Measurements from ENCODE around the gene SHLD1.
A peak's percentile ranks its signal among the peaks of the same experiment; 100 is the strongest.
"Not testable (repeated sequence)": the region's sequence is repeated elsewhere in the genome, so short reads cannot be mapped to it uniquely, and the experiment has no call there.

SHLD1 gene

DNA sequence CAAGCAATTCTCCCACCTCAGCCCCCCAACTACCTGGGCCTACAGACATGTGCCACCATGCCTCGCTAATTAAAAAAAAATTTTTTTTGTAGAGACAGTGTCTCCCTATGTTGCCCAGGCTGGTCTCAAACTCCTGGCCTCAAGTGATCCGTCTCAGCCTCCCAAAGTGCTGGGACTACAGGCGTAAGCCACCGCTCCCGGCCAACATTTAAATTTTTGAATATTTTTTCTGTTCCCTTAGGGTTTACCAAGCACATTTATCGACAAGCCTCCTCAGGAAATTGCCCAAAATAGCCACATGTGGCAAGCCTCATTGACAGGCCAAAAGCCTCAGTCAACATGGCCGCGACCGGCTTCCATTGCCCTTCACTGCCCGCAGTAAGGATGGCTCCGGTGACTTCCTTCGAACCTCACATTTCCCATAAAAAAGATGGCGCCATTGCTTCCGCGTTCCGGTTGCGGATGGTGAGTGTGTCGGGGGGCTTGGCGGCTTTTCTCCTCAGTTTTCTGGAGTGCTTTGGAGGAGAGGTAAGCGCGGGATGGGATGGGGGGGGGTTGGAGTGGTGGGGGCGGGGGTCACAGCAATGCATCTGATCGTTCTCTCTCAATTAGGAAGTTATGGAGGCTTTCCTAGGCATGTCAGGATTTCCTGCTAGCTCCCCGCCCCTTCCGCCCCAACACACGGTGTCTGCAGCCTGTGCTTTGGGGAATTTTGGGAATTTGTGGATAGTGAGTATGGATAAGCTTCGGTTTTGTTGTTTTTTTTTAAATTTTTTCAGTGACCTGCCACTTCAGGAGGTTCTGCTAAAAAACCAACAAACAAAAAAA lies at the start of gene SHLD1:
SHLD1 (plus strand) TSS at position 450 of the 828 bp plus-strand sequence. CDS start 22,465 bp downstream, outside the sequence.
- DNase-seq = peak; percentile 74

DNA sequence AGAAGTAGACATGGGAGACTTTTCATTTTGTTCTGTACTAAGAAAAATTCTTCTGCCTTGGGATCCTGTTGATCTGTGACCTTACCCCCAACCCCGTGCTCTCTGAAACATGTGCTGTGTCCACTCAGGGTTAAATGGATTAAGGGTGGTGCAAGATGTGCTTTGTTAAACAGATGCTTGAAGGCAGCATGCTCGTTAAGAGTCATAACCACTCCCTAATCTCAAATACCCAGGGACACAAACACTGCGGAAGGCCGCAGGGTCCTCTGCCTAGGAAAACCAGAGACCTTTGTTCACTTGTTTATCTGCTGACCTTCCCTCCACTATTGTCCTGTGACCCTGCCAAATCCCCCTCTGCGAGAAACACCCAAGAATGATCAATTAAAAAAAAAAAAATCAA lies 47.9 kb upstream of the SHLD1 start:
- DNase-seq = not testable (repeated sequence)

DNA sequence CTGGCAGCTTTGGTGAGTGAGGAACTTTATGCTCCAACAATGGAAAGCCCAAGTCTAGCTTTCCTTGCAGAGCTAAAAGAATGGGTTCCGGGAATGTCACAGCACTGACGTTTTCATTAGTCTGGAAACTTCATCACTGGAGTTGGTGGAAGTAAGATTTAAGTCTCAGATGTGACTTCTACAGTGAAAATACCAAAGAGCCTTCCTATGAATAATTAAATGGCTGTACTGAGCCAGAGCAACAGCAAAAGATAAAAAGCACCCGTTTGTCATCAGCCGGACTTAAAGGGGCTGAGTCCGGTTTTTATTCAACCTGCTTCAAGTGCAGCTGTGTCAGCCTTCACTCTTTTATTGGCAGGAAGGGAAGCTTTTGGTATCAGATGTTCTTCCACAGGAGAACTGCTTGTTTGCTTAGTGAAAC lies 46.5 kb upstream of the SHLD1 start:
- peak; percentile 33 for DNase-seq

DNA sequence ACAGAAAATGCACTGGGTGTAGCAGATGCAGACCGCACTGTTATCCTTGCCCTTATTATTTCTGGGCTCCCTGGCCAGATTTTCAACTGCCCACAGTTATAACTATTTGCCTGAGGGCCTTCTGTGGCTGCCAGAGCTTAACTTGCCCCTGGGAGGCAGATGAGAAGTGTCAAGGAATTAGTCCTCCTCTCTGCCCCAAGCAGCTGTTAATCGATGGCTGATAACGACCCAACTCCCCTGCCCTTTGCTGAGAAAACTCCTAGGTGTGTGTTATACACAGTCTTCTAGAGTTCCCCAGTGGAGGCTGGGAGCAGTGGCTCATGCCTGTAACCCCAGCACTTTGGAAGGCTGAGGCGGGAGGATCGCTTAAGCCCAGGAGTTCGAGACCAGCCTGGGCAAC lies 44.4 kb upstream of the SHLD1 start:
- DNase-seq = no peak

GRCh38 chr20:5706797-5707196 lies 43.4 kb upstream of the SHLD1 start:
- no peak for DNase-seq

DNA sequence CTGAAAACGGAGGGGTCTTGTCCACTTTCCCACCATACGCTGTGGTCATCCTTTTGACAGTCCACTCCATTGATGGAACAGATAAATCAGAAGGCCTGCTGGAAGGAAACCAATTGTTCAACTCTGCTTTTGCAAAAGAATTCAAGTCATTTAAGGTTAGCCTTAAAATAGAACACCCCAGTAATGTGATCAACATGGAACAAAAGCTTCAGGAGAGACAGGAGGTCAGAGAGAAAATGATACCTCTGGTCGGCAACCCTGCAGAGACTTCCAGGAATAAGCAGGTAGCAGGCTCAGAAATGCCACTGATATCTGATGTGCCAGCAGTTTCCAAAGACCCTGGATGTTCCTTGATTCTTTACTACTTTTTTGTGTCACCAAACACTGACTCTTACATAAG lies 39.6 kb upstream of the SHLD1 start:
- no peak for DNase-seq

DNA sequence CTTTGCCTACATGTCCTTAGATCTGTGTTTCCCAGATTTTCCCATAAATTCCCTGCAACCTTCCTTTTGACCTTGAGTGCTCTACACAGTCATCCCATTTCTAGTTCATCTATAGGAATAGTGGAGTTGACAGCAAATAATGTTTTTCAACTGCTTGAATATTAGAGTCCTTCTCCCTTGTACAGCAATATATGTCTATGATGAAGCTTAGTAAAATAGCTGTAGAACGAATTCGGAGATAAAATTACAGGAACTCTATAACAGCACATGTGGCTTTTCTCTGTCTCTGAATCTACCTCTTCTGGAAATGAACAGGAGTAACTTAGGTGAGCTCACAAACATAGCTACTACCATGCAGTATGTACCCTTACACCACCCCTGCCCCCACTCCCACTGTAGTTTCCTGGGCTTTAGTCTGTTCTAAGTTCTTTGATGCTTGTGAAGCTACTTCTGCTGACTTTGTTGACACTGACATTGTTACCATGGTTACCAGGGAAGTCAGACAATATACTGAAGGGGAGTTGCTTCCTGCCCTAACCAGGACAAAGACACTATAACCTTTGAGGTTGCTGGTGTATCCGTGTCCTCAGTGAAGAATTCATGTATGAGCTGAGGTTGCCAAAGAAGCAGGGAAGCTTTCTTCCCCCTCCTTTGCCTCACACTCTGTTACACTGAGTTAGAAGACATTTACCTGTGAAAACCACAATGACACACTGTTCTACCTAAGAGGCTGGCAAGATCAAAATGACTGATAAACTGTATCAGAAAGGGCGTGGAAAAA lies 35.8 kb upstream of the SHLD1 start:
- DNase-seq = no peak

DNA sequence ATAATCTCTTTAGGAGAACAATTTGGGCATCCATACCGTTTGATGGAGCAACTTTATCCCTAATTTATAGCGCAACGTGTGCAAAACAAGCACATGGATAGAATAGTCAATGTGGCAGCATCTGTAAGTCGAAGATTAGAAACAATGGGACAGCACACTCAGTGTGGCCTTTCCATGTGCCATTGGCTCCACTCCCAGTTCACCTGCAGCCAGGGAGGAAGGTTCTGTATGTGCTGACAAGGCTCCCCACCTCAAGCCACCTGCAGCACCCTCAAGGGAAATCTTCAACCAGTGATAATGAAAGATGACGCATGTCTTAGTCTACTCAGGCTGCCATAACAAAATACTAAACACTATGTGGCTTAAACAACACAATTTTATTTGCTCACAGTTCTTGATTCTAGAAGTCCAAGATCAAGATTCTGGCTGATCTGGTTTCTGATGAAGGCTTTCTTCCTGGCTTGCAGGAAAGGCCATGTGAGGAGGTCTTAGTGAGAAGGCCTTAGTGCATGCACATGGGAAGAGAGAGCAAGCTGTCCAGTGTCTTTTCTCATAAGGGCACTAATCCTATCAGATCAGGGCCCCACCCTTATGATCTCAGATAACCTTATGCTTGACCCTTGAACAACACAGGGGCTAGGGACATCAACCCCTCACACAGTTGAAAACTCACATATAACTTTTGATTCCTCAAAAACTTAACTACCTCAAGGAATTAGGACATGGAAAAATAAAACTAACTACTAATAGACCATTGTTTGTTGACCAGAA lies 34.9 kb upstream of the SHLD1 start:
- no peak for DNase-seq

DNA sequence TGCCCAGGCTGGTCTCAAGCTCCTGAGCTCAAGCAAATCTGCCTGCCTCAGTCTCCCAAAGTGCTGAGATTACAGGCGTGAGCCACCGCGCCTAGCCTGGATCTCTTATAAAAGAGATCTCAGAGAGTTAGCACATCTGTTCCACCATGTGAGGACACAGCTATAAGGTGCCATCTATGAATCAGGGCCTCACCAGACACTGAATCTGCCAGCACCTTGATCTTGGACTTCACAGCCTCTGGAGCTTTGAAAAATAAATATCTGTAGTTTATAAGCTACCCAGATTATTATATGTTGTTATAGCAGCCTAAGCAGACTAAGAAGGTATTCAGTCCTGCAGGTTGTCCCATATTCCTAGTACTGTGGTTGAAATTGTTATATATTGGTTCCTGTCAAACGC lies 33.2 kb upstream of the SHLD1 start:
- no peak for DNase-seq

GRCh38 chr20:5718896-5719595 lies 31.2 kb upstream of the SHLD1 start:
- DNase-seq = no peak

DNA sequence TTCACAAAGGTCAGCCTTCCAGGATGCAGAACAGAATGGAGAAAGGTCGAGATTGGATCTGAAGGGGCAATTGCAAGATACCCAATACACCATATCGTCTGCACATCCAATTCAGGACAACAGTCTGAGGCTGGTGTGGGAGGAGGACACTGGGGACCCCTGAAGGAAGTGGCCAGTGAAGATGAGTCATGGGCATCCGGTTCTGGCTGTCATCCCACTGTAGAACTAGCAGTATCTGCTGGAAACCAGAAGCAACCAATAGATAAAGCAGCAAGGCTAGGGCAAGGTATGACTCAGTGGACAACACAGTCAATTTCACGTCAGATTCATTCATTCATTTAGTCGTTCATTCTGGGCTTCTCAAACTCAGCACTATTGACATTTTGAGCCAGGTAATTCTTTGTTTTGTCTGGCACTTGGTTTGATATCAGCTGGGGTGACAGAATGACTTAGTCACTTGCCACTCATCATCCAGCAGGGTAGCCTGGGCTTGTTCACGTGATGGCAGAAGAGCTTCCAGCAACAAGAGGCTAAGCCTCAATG lies 30.3 kb upstream of the SHLD1 start:
- peak; percentile 25 for DNase-seq

DNA sequence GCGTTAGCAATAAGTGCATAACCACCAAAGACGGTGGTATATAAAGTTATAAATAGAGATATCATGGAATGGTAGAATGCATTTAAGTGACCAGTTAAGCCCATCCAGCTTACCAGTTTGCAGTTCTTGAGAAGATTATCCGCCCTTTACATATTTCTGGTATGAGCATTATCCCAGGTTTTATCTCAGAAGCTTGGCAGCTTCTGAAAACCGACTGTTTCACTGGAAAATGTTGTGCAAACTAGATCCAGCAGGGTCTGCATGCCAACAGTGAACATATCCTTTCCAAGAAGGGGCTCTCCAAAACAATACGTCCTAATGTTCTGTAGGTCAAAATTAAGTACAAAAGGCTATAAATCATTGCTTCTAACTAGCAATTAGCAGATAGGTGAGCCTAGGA lies 29.5 kb upstream of the SHLD1 start:
- no peak for DNase-seq

DNA sequence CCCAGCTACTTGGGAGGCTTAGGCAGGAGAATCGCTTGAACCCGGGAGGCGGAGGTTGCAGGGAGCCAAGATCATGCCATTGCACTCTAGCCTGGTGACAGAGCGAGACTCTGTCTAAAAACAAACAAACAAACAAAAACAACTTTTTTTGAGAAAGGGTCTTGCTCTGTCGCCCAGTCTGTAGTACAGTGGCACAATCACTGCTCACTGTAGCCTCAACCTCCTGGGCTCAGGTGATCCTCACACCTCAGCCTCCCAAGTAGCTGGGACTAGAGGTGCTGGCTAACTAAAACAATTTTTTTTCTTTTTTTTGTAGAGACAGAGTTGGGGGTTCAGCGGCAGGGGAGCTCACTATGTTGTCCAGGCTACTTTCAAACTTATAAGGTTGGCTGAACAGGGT lies 28.8 kb upstream of the SHLD1 start:
- not testable (repeated sequence) for DNase-seq

DNA sequence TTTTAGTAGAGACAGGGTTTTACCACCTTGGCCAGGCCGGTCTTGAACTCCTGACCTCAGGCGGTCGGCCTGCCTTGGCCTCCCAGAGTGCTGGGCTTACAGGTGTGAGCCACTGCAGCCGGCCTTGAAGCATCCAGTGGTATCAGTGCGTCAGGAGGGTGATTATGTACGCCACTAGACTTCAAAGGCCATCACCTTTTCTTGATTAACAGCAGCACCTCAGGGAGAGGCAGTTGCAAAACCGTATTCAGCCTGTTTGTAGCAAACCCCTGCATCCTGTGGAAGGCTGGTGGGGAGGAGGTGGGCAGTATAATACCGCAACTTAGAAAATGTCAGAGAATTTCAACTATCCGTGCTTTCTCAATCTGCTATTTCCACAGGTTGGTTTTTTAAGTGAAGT lies 27.3 kb upstream of the SHLD1 start:
- DNase-seq = no peak

DNA sequence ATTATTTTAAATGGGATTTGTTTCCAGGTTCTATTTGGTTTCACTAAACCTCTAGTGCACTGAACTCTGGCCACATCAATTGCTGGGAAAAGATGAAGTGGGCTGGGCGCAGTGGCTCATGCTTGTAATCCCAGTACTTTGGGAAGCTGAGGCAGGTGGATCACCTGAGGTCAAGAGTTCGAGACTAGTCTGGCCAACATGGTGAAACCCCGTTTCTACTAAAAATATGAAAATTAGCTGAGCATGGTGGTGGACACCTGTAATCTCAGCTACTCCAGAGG lies 25.1 kb upstream of the SHLD1 start:
- not testable (repeated sequence) for DNase-seq

- no peak for DNase-seq
Measured at GRCh38 chr20:5727018-5727515, 23.1 kb upstream of the SHLD1 start.

DNA sequence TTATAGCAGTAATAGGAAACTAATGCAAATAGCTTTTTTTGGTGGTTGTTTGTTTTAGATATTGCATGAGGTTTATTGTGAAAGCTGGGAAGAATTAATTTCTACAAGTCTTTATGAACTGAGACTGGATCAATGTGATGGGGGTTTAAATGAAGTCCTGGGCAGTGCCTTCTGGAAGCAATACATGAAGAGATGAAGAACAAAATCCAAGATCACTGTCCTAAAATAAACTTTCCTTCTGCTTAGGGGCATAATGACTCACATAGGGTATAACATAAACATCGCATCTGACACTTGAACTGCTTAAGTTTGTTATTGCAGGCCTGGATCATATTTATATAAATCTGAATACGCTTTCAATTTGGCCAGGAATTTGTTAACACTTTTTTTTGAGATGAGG lies 20.9 kb upstream of the SHLD1 start:
- no peak for DNase-seq

- DNase-seq = no peak
Measured at GRCh38 chr20:5730131-5730530, 20.1 kb upstream of the SHLD1 start.

DNA sequence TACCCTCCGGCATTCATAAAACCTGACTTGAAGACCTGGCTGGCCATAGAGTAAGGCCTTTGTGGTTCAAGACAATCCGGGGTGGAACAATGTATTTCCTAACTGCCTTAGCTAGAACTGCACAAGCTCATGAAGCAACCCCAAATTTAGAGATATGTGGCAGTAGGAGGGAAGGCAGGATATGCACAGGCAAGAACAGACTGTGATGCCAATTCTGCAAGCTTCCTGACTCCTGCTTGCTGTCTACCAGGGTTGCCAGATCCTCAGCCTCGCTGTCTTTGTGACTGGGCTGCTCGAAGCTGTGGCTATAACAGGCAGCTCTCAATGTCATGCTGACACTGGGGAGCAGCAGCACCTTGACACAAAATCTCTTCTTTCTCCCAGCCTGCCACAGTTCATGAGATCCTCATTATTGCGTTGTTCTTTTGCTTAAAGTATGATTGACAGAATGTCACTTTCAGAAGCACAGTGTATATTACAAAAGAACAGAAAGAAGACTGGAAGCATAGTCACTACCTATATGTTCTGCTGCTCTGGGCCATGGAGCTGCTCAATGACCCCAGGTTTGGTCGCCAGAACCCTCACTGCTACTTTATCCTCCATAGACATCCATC lies 18.3 kb upstream of the SHLD1 start:
- no peak for DNase-seq

- DNase-seq = no peak
Measured at GRCh38 chr20:5734602-5735001, 15.6 kb upstream of the SHLD1 start.

GRCh38 chr20:5735845-5736510 lies 14.2 kb upstream of the SHLD1 start:
- DNase-seq = no peak

- no peak for DNase-seq
Measured at GRCh38 chr20:5737619-5737953, 12.6 kb upstream of the SHLD1 start.

Measured in DMS153 (cell line).